ENCODE results near the gene B3GAT3. TPM values are rescaled to one million over a fixed set of nuclear protein-coding genes. Genes with fewer than 3 reads are reported as not detected.

The B3GAT3 gene
- polyA plus RNA-seq, 3 donors = 18.5 to 44.9 (median 19.0) TPM

GRCh38 chr11:62603776-62604299 lies 17.9 kb downstream of the B3GAT3 start:
- Histone ChIP-seq H3K79me2 (ENCODE audit: insufficient read depth, low read length) (peaks cover 27% of the 10 kb centered on the region), H4K20me1 (ENCODE audit: insufficient read depth, low read length) (peaks cover 16% of the 10 kb centered on the region), H3K4me2 (replicated peaks; ENCODE audit: extremely low read depth, low read length, poor library complexity, severe bottlenecking) (no peak overlapping the region), H3K9ac (ENCODE audit: insufficient read depth, low read length, poor library complexity, severe bottlenecking) (no peak overlapping the region), H3K27ac (ENCODE audit: low read depth in 1 of 2, low read length in 2 of 2) (no peak overlapping the region), H3K27me3 (ENCODE audit: control insufficient read depth in 2 of 2, insufficient read depth in 2 of 2, low read length in 2 of 2) (no peaks in the 10 kb centered on the region), H3K4me1 (ENCODE audit: control insufficient read depth in 1 of 2, insufficient read depth in 2 of 2, low read length in 2 of 2) (peaks cover 48 to 53% of the 10 kb centered on the region in 2 donors), H3K9me3 (replicated peaks in 1 of 2; ENCODE audit: control insufficient read depth in 1 of 2, insufficient read depth in 1 of 2, low read length in 2 of 2) (no peaks in the 10 kb centered on the region), H3K36me3 (replicated peaks in 1 of 2; ENCODE audit: control insufficient read depth in 1 of 2, insufficient read depth in 2 of 2, low read length in 2 of 2) (peaks cover 26 to 47% of the 10 kb centered on the region in 2 donors), H2AFZ (ENCODE audit: insufficient read depth, low read depth, low read length, poor library complexity, severe bottlenecking) (no peak overlapping the region), H3K4me3 (replicated peaks in 1 of 3; ENCODE audit: low read depth in 2 of 3, low read length in 3 of 3) (no peak overlapping the region)
- Mint-ChIP-seq H3K9me3 (no peaks in the 10 kb centered on the region), H3K4me3 (no peak overlapping the region), H3K27me3 (ENCODE audit: low read depth in 3 of 3) (peaks cover 0 to 1% (median 0%) of the 10 kb centered on the region in 3 donors), H3K27ac (peak overlapping the region in 1 of 7 donors; percentile 20), H3K4me1 (peaks cover 54% of the 10 kb centered on the region), H3K36me3 (peaks cover 55 to 59% of the 10 kb centered on the region in 2 donors)
- intact Hi-C loops (cut with micrococcal nuclease) = loop anchor here in 1 of 2 donors (5.0 kb wide), 1 partner anchor 43 kb away; the partner anchor contains the start of gene GANAB
- 89% methylated on average over 3 of the region's 8 CpGs for WGBS (ENCODE audit: insufficient coverage)
- no peak for DNase-seq
- no peak for TF ChIP-seq CTCF (IDR thresholded peaks at IDR 0.05)

- peaks cover 55% of the 10 kb centered on the region for H3K4me1 Mint-ChIP-seq
- Histone ChIP-seq H3K27me3 (ENCODE audit: control insufficient read depth in 2 of 2, insufficient read depth in 2 of 2, low read length in 2 of 2) (no peaks in the 10 kb centered on the region), H3K27ac (ENCODE audit: low read depth in 1 of 2, low read length in 2 of 2) (no peak overlapping the region), H3K4me3 (replicated peaks in 1 of 3; ENCODE audit: low read depth in 2 of 3, low read length in 3 of 3) (peak overlapping the region in 1 of 3 experiments; percentile 93), H2AFZ (ENCODE audit: insufficient read depth, low read depth, low read length, poor library complexity, severe bottlenecking) (no peak overlapping the region), H3K4me2 (replicated peaks; ENCODE audit: extremely low read depth, low read length, poor library complexity, severe bottlenecking) (peak overlapping the region; percentile 98), H3K4me1 (ENCODE audit: control insufficient read depth in 1 of 2, insufficient read depth in 2 of 2, low read length in 2 of 2) (peaks cover 47 to 51% of the 10 kb centered on the region in 2 donors), H3K79me2 (ENCODE audit: insufficient read depth, low read length) (peaks cover 35% of the 10 kb centered on the region), H4K20me1 (ENCODE audit: insufficient read depth, low read length) (peaks cover 24% of the 10 kb centered on the region), H3K9ac (ENCODE audit: insufficient read depth, low read length, poor library complexity, severe bottlenecking) (no peak overlapping the region), H3K36me3 (replicated peaks in 1 of 2; ENCODE audit: control insufficient read depth in 1 of 2, insufficient read depth in 2 of 2, low read length in 2 of 2) (peaks cover 33 to 45% of the 10 kb centered on the region in 2 donors), H3K9me3 (replicated peaks in 1 of 2; ENCODE audit: control insufficient read depth in 1 of 2, insufficient read depth in 1 of 2, low read length in 2 of 2) (no peaks in the 10 kb centered on the region)
- H3K27ac Mint-ChIP-seq = peak overlapping the region in 2 of 7 donors; percentile 11 to 50
- no peak for DNase-seq
- no peaks in the 10 kb centered on the region for H3K27me3 Mint-ChIP-seq (ENCODE audit: low read depth in 3 of 3)
- no peak for TF ChIP-seq CTCF (IDR thresholded peaks at IDR 0.05)
- peaks cover 57 to 62% of the 10 kb centered on the region in 2 donors for H3K36me3 Mint-ChIP-seq
- intact Hi-C loops (cut with micrococcal nuclease) = loop anchor here in 1 of 2 donors (5.0 kb wide), 1 partner anchor 44 kb away; the partner anchor contains the start of gene GANAB
- H3K4me3 Mint-ChIP-seq = peak overlapping the region in 1 of 2 donors; percentile 47
- no peaks in the 10 kb centered on the region for H3K9me3 Mint-ChIP-seq
- 97% methylated on average over 10 of the region's 13 CpGs for WGBS (ENCODE audit: insufficient coverage)
Measured at GRCh38 chr11:62603072-62603408, 18.7 kb downstream of the B3GAT3 start.

All from CD14-positive monocyte (primary cell).